Fibroblast of skin of left quadriceps (primary cell): ENCODE results near the gene MBNL2.

ENCODE experiments used
- DNase-seq, 2 experiments: peaks; one replicate each; pipeline ENCODE4 v3.0.0-alpha.2; 2013; ENCODE audit warnings: low read depth in 2 of 2

MBNL2 gene

GRCh38 chr13:97422118-97423054 is 200.3 kb downstream of the MBNL2 start:
- no peak for DNase-seq

DNA sequence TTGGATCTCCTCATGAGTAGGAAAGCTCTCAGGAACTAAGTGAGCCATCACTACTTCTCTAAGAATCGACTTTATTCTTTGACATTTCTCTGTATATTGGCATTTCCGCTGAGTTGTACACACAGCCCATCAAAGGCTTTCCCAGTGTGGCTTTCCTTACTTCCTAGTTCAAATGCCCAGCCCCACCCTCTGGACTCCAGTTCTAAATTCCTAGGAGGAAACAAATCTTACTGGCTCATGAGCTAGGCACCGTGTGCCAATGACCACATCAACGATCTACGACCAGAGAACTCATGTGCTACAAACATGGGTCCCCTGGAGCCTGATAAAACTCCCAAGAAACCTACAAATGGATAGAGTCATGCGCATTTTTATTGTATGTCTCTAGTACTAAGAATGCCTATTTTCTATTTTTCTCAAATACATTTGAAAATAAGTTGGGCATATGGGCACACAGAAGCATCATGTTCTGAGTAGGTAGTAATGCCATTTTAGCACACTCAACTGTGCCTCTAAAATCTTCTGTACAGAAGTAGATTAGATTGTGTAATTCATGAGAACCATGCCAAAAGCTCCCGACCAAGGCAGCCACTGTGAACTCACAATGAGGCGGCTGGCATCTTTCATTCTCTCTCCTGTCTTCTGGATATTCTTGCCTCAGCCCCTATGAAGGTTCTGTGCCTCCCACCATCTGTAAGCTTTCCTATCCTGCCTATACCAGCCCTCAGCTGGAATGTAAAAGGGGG is 201.3 kb downstream of the MBNL2 start:
- no peak for DNase-seq

- no peak for DNase-seq
Observed at GRCh38 chr13:97425590-97425989, 203.5 kb downstream of the MBNL2 start.

DNA sequence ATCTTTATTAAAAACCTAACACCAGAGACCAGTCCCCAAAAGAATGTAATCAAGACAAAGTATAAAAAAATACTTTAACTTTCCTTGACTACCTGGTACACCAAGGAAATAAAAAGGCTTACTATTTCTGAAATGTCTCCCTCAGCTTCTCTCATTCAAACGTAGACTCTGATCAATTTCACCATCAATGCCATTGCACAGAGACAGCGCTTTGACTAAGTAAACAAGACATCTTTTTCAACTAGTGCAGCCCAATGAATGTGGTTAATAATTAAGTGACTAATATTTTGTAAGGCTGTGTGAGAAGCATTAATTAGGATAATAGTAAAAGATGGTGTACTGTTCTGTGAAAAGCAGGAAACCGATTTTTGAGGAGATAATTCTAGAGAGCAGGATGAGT is 204.6 kb downstream of the MBNL2 start:
- DNase-seq = no peak

DNA sequence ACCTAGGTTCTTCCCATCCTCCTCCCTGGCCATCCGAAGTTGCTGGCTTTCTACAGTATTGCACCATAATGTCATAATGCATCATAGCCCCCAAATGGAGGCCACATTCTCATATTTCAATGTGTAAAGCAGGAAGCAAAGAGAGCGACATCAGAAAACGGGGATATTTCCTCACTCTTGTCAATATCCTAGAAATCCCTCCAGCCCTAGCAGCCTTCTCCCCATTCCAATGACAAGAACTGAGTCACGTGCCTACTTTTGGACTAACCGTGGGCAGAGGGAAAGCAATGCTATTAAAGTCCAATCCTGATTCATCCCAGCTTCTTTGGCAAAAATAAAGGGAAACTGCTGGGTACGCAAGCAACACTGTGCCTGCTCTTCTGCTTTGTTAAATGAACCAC is 207.5 kb downstream of the MBNL2 start:
- no peak for DNase-seq

DNA sequence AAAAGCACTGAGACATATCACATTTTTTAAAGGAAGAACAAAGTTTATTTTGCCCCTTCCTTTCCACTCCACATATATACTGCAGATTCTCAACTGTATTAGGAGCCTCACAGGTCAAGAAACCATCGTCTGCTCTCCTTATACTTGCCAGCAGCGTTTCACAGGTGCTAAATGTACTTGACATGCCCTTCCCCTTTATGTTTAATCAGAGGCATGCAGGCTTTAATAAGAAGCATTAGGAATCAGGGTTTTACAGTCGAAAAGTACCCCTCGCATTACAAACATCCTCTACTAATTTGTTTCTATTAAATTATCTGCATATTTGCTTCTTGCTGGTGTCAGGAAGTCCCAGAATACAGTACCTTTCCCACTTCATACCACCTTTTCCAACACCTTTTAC is 208.2 kb downstream of the MBNL2 start:
- DNase-seq = no peak

DNA sequence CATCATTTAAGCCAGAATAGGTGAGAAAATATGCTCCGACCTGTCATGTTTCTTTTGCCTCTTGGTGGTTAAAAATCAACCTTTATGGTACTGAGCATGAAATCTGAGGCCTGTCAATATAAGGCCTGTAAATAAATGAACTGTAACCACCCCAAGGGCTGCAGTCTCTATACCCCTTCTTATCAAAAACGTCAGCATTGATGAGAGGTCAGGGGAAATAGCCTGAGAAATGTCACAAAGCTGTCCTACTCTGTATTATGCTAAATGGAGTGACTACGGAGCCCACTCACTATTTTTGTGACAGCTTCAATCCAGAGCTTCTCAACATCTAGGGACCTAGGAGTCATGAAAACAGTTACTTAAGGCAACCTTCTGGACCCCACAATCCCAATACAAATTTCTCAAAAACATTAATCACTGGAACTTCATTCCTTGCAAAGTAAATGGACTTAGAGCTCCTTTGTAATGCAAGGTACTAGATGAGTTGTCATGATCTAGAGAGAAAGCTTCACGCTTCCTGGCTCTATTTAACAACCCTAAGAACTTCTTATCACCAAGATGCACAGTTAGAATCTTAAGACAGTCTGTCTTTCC is 209.1 kb downstream of the MBNL2 start:
- no peak for DNase-seq

DNA sequence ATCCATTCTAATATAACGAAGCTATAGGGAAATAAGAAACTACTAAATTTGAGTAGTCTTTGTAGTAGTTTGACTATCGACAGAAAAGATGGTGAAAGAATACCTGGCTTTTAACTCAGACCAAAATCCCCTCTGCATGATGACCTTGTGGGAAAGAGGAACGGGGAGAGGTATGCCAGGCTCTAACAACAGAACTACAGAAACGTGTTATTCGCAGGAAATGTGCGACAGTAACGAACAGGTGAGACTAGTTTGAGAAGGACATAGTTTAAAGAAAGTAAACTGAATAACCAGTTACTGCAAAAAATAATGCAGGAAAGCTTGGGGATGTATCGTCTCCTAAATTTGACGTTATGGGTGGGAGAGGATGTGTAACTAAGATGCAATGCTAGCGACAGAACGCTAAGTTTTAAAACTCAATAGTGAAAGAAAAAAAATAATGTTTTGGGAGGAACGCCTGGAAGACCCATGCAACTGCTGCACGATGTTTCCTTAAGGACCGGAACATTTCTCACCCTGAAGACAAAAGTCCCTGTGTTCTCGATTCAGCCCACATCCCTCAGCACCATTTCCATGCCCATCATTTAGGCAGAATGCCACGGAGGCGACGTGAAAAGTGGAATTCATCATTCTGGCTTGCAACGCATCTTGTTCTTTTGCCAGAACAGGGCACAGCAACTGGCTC is 210.2 kb downstream of the MBNL2 start:
- no peak for DNase-seq

DNA sequence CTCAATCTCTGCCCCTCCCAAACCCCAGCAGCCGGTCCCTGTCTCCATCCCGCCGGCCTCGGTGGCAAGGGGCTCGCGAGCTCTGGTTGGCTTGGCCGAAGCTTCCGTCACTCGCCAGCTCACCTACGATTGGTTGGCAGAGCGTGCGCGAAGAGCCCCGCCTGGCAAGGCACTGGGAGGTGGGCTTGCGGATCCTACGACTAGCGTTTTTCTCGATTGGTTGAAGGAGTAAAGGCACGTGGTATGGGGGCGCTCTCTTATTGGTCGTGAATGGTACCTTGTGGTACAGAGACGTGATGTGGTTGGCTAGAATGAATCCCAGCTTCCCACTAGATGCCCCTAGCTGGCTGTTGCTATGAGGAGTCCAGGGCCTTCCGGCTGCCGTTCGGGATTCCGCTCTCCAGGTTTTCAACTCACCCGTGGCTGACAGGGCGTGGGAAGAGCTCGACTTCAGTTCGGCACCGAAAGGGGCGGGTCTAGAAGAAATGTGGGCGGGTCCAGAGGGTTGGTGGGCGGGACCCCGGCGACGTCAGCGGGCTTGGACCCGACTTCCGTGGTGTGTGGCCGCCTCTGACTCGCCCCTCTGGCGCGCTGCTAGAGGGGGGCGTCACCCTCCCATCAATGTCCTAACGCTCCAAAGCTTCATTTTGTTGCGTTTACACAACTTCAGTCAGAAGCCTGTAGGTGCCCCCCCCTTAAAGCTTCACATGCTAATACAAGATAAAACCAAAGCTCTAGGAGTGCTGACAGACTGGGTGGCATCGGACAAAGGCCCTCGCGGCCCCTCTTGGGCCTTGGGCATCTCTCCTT is 211.0 kb downstream of the MBNL2 start:
- DNase-seq = peak; percentile 100

- DNase-seq = peak; percentile 84 to 86
Observed at GRCh38 chr13:97433727-97434396, 211.7 kb downstream of the MBNL2 start, which contains the start of gene RAP2A. TSS of gene RAP2A (plus strand) at chr13:97434169. CDS start at chr13:97434471, 302 bp downstream.

GRCh38 chr13:97434397-97435201 is 212.5 kb downstream of the MBNL2 start:
- DNase-seq = no peak

GRCh38 chr13:97435323-97435722 is 213.2 kb downstream of the MBNL2 start:
- no peak for DNase-seq

DNA sequence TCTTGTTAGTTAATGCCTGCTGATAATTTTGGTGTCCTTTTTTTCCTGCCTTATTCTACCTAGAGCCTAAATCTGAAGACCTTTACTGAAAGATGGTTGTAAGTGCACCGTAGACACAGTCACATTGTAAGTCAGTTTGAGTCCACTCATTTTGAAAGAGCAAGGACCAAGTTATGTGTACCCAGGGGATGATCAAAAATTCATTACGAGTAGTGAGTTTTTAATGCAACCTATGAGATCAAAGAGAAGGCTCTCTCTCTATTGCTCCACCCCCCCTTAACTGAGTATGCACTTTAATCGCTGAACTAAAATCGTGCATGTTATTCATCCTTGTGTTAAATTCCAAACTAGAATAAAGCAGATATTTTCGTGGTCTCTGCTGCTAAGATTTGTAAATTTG is 213.7 kb downstream of the MBNL2 start:
- no peak for DNase-seq

DNA sequence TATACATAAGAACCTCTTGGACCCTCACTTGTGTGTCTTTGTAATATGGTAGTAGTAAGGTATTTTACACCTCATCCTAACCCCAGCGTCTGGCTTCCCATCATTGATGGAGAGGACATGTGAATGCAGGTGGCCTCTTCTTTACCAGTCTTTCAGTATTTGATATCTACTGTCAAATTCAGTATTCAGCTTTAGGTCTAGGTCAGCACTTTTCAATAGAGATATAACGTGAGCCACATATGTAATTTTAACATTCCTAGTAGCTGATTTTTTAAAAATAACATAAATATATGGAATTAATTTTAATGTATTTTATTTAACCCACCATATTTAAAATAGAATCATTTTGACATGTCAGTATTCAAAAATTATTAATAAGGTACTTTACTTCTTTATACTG is 214.7 kb downstream of the MBNL2 start:
- DNase-seq = no peak

DNA sequence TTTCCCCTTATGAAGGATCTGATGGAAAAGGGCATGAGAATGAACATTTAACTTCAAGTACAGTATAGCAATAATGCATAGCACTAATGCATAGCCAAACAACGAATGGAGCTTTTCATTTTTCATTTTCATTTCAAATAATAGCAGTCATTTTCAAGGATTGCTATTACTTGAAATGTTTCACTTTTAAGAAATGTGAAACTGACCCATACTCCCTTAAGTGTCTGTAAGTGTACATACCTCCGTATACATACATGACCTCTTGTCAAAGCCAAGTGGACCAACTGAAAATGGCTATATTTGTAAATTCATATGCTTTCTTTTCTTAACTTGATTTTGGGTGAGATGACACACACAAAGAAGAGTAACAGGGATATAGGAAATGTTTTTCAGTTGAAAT is 215.6 kb downstream of the MBNL2 start:
- DNase-seq = no peak

- no peak for DNase-seq
Observed at GRCh38 chr13:97438856-97439595, 216.9 kb downstream of the MBNL2 start.

- no peak for DNase-seq
Observed at GRCh38 chr13:97440598-97441170, 218.6 kb downstream of the MBNL2 start.

- DNase-seq = no peak
Observed at GRCh38 chr13:97441368-97441767, 219.2 kb downstream of the MBNL2 start.
